HFFc6 (cell line): ENCODE results near the gene DNAH6. TPM values are rescaled to one million over a fixed set of nuclear protein-coding genes. Genes with fewer than 3 reads are reported as not detected.
"Not testable (repeated sequence)": the region's sequence is repeated elsewhere in the genome, so short reads cannot be mapped to it uniquely, and the experiment has no call there.

Experiments used
- DNase-seq: peaks from one replicate; pipeline ENCODE4 v3.0.0-alpha.2; 2018
- H3K27ac Mint-ChIP-seq: 2 replicates; pipeline ENCODE4 v1.8.0; 2020; ENCODE audit warnings: mild to moderate bottlenecking, mixed read lengths
- H3K27me3 Mint-ChIP-seq: 2 replicates; pipeline ENCODE4 v1.8.0; 2021; ENCODE audit warnings: mild to moderate bottlenecking, moderate library complexity, mixed read lengths; ENCODE audit not compliant: insufficient read depth
- H3K36me3 Mint-ChIP-seq: 2 replicates; pipeline ENCODE4 v1.8.0; 2021; ENCODE audit warnings: low read depth, mixed read lengths
- H3K4me1 Mint-ChIP-seq: 2 replicates; pipeline ENCODE4 v1.8.0; 2020; ENCODE audit warnings: low read depth, mixed read lengths
- H3K4me3 Mint-ChIP-seq: 2 replicates; pipeline ENCODE4 v1.8.0; 2020; ENCODE audit warnings: mild to moderate bottlenecking, moderate library complexity, mixed read lengths
- H3K9me3 Mint-ChIP-seq: 2 replicates; pipeline ENCODE4 v1.8.0; 2020; ENCODE audit warnings: mild to moderate bottlenecking, mixed read lengths
- CTCF ChIP-seq: fragments of 200-600 bp; sonication (generic); IDR thresholded peaks from 2 replicates; pipeline ENCODE4 v1.5.0; 2021; ENCODE audit warnings: antibody characterized with exemption, mild to moderate bottlenecking
- long read RNA-seq: library from polyadenylated mRNA; unstranded; transcript quantifications from one replicate; pipeline ENCODE4 v2.0.0, GENCODE V29; 2019
- total RNA-seq, 6 experiments: library from RNA; stranded (reverse); fragmentation: NEBNext Ultra II Directional; extraction: Animal tissue kit (Norgen Biotek cat#: 25700); gene quantifications; 2 replicates in 1 of 6; 3 replicates in 5 of 6; pipeline ENCODE4 v1.2.3, GENCODE V29; 2021

The DNAH6 gene
- total RNA-seq = under 1 TPM in 5 of 6 experiments, not detected in 1; 0.05 to 0.46 (median 0.05) TPM
- long read RNA-seq = 0 reads

DNA sequence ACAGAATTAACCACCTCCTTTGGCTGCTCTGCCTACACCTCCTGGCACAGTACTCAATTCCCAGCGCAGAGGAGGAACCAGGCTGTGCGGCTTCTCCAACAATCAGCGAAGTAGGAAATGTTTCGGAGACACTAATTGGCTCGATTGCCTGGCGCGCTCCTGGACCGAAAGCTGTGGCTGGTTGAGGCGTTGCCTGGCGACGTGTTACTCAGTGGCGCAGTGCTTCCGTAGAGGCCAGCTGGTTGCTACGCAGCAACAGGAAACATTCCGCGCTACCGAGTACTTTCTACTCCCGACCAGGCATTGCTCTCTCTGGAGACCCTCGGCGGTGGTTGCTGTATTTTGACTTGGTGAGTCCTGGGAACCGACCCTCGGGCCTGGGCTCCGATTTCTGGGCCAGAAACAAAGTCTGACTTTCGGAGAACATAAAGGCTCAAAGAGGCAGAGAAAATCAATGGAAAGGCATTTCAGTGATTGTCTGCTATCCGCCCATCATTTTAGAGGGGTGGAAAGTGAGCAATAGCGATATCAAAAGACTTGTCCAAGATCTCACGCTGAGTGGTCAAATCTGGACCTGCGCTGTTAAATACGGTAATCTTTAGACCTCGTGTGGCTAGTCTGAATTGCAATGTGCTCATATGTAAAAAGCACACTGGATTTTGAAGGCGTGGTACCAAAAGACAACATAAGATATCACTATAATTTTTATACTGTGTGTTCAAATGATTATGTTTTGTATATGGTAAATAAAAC lies at the start of gene DNAH6:
DNAH6 (plus strand) TSS at position 265 of the 753 bp plus-strand sequence. CDS start 1,329 bp downstream, outside the sequence.
- DNase-seq = peak; percentile 88
- TF ChIP-seq CTCF = no peak
- no peaks in the 10 kb centered on the region for H3K4me1 Mint-ChIP-seq
- peak within 1 kb of the TSS; percentile 89 for H3K4me3 Mint-ChIP-seq
- peaks cover 7% of the 10 kb centered on the region for H3K27me3 Mint-ChIP-seq
- peaks cover 4% of the 10 kb centered on the region for H3K36me3 Mint-ChIP-seq
- peak within 1 kb of the TSS; percentile 90 for H3K27ac Mint-ChIP-seq
- H3K9me3 Mint-ChIP-seq = peaks cover 4% of the 10 kb centered on the region; the same call in 1 of the 2 replicates

GRCh38 chr2:84467389-84467788 lies 48.9 kb upstream of the DNAH6 start:
- no peak for DNase-seq
- peaks cover 30% of the 10 kb centered on the region for H3K9me3 Mint-ChIP-seq
- no peak overlapping the region for H3K4me3 Mint-ChIP-seq
- no peak overlapping the region for H3K27ac Mint-ChIP-seq
- no peaks in the 10 kb centered on the region for H3K27me3 Mint-ChIP-seq
- no peak for TF ChIP-seq CTCF
- peaks cover 38% of the 10 kb centered on the region for H3K36me3 Mint-ChIP-seq
- peaks cover 12% of the 10 kb centered on the region for H3K4me1 Mint-ChIP-seq

GRCh38 chr2:84472423-84472822 lies 43.9 kb upstream of the DNAH6 start:
- H3K9me3 Mint-ChIP-seq = peaks cover 49% of the 10 kb centered on the region
- not testable (repeated sequence) for H3K27me3 Mint-ChIP-seq, H3K27ac Mint-ChIP-seq, H3K4me3 Mint-ChIP-seq
- peak; percentile 73 for DNase-seq
- peaks cover 42% of the 10 kb centered on the region for H3K36me3 Mint-ChIP-seq
- H3K4me1 Mint-ChIP-seq = peaks cover 21% of the 10 kb centered on the region

DNA sequence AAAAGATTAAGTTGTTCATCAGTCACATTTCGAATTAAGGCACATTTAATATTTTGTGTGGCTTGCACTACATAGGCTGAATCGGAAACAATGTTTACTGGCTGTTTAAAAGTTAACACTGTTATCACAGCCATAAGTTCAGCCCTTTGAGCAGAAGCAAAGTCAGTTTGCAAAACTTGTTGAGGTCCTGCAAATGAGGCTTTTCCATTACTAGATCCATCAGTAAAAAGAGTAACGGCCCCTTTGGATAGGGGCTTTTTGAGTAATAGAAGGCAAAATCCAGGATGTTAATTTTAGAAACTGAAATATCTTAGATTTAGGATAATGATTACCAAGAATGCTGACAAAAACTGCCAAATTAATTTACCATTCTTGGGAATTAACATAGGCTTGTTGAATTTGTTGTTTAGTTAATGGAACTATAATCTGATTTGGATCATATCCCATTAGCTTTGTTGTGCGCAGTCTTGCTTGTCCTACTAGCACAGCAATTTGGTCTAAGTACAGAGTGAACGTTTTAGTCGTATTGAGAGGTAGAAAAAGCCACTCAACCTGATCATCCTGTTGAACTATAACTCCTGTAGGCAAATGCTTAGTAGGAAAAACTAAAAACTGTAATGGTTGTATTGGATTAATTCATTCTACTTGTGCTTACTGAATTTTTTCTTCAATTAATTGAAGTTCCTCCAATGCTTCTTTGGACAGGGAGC lies 43.3 kb upstream of the DNAH6 start:
- no peak for TF ChIP-seq CTCF
- H3K4me1 Mint-ChIP-seq = peaks cover 27% of the 10 kb centered on the region
- H3K36me3 Mint-ChIP-seq = peaks cover 47% of the 10 kb centered on the region
- DNase-seq = no peak
- H3K27ac Mint-ChIP-seq = no peak overlapping the region
- H3K9me3 Mint-ChIP-seq = peaks cover 55% of the 10 kb centered on the region
- H3K27me3 Mint-ChIP-seq = no peaks in the 10 kb centered on the region
- H3K4me3 Mint-ChIP-seq = no peak overlapping the region

GRCh38 chr2:84474176-84474575 lies 42.1 kb upstream of the DNAH6 start:
- H3K36me3 Mint-ChIP-seq = peaks cover 41% of the 10 kb centered on the region
- TF ChIP-seq CTCF = no peak
- no peak for DNase-seq
- H3K27ac Mint-ChIP-seq = no peak overlapping the region
- H3K27me3 Mint-ChIP-seq = no peaks in the 10 kb centered on the region
- H3K4me3 Mint-ChIP-seq = no peak overlapping the region
- H3K9me3 Mint-ChIP-seq = peaks cover 48% of the 10 kb centered on the region
- peaks cover 28% of the 10 kb centered on the region for H3K4me1 Mint-ChIP-seq

DNA sequence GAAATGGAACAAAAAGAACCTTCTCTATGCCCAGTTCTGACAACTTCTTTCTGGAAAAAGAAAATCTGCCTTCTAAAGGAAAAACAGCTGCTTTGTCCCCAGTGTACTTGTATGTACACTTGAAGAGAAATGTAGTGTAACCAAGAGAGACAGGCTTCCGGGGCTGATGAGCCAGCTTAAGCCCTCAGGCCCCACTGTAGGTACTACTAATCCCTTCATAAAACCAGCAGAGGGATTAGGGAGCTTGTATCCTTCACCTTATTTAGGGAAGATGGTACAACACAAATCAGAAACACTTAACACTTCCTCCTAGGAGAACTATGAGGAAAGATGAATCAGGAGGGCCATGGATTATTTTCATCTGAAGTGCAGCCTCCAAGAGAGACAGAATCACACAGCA lies 38.4 kb upstream of the DNAH6 start:
- H3K4me3 Mint-ChIP-seq = no peak overlapping the region
- no peak overlapping the region for H3K27ac Mint-ChIP-seq
- DNase-seq = no peak
- H3K4me1 Mint-ChIP-seq = peaks cover 30% of the 10 kb centered on the region
- peaks cover 24% of the 10 kb centered on the region for H3K9me3 Mint-ChIP-seq
- no peaks in the 10 kb centered on the region for H3K27me3 Mint-ChIP-seq
- H3K36me3 Mint-ChIP-seq = peaks cover 19% of the 10 kb centered on the region
- no peak for TF ChIP-seq CTCF
